CD8-positive, alpha-beta memory T cell (primary cell): ENCODE data around the gene C12orf50. TPM values are rescaled to one million over a fixed set of nuclear protein-coding genes. Genes with fewer than 3 reads are reported as not detected.

Experiments
- CTCF ChIA-PET: fragments of 350-600 bp; sonication (Branson Sonifier 250); formaldehyde crosslinking; loops from one replicate; lab custom pipeline; 2021; ENCODE audit warnings: antibody characterized with exemption; lab: Charles Lee
- POLR2A ChIA-PET: fragments of 350-600 bp; sonication (Branson Sonifier 250); formaldehyde crosslinking; loops from one replicate; lab custom pipeline; 2021; ENCODE audit warnings: antibody characterized with exemption; lab: Charles Lee
- DNase-seq, 5 donors: peaks; one replicate each; pipeline versions ENCODE4 v3.0.0 to v3.0.0-alpha.2; 2020 to 2022; ENCODE audit warnings: mixed read lengths in 1 of 5
- H3K27ac ChIP-seq: one replicate; pipeline ENCODE4 v1.7.0; 2013; ENCODE audit warnings: low read depth, mild to moderate bottlenecking, low read length, moderate library complexity
- H3K27me3 ChIP-seq: 2 replicates; pipeline ENCODE4 v1.7.0; 2013; ENCODE audit warnings: low read length, mild to moderate bottlenecking; ENCODE audit not compliant: insufficient read depth, poor library complexity, severe bottlenecking
- H3K36me3 ChIP-seq: 2 replicates; pipeline ENCODE4 v1.7.0; 2013; ENCODE audit warnings: mild to moderate bottlenecking, low read length, moderate library complexity; ENCODE audit not compliant: insufficient read depth
- H3K4me1 ChIP-seq: 2 replicates; pipeline ENCODE4 v1.7.0; 2013; ENCODE audit warnings: mild to moderate bottlenecking, low read length, moderate library complexity; ENCODE audit not compliant: insufficient read depth
- H3K4me3 ChIP-seq: 2 replicates; pipeline ENCODE4 v1.7.0; 2013; ENCODE audit warnings: mild to moderate bottlenecking, low read length
- H3K9me3 ChIP-seq: 2 replicates; pipeline ENCODE4 v1.7.0; 2013; ENCODE audit warnings: mild to moderate bottlenecking, low read length
- H3K27ac Mint-ChIP-seq, 8 donors: one replicate each; pipeline ENCODE4 v1.8.0; 2020 to 2021; ENCODE audit warnings: mixed read lengths in 8 of 8, mild to moderate bottlenecking in 6 of 8, inconsistent platforms in 3 of 8, moderate library complexity in 3 of 8
- H3K27me3 Mint-ChIP-seq, 2 donors: one replicate each; pipeline ENCODE4 v1.8.0; 2020 to 2021; ENCODE audit warnings: mixed read lengths in 2 of 2, mild to moderate bottlenecking in 1 of 2, moderate library complexity in 1 of 2
- H3K36me3 Mint-ChIP-seq, 3 donors: one replicate each; pipeline ENCODE4 v1.8.0; 2020 to 2021; ENCODE audit warnings: mixed read lengths in 3 of 3, inconsistent platforms in 1 of 3, mild to moderate bottlenecking in 1 of 3
- H3K4me1 Mint-ChIP-seq, 3 donors: one replicate each; pipeline ENCODE4 v1.8.0; 2020 to 2021; ENCODE audit warnings: mixed read lengths in 3 of 3, inconsistent platforms in 1 of 3, mild to moderate bottlenecking in 1 of 3
- H3K4me3 Mint-ChIP-seq, 7 donors: one replicate each; pipeline ENCODE4 v1.8.0; 2020 to 2021; ENCODE audit warnings: mixed read lengths in 7 of 7, mild to moderate bottlenecking in 6 of 7, moderate library complexity in 4 of 7, inconsistent platforms in 2 of 7
- H3K9me3 Mint-ChIP-seq, 5 donors: one replicate each; pipeline ENCODE4 v1.8.0; 2020 to 2022; ENCODE audit warnings: mixed read lengths in 5 of 5, mild to moderate bottlenecking in 3 of 5, moderate library complexity in 2 of 5, inconsistent platforms in 1 of 5
- polyA plus RNA-seq: library from polyadenylated mRNA; unstranded; fragments of 300-500 nt; fragmentation: Illumina TruSeq; gene quantifications from one replicate; pipeline ENCODE4 v1.2.3, GENCODE V29; 2021
- total RNA-seq, 2 experiments: library from RNA; stranded (reverse); gene quantifications; one replicate each; pipeline ENCODE4 v1.2.3, GENCODE V29; 2021

Gene C12orf50
- total and polyA plus RNA-seq, 3 experiments from 2014 or later, result not detected

- Mint-ChIP-seq H3K4me3 (no peak overlapping the region), H3K9me3 (peaks cover 4 to 12% (median 6%) of the 10 kb centered on the region in 5 donors), H3K27me3 (peaks cover 15 to 57% of the 10 kb centered on the region in 2 donors), H3K36me3 (peaks cover 0 to 16% (median 2%) of the 10 kb centered on the region in 3 donors), H3K4me1 (no peaks in the 10 kb centered on the region), H3K27ac (no peak overlapping the region)
- DNase-seq, result no peak
- H3K36me3 ChIP-seq, result no peaks in the 10 kb centered on the region
- no peak overlapping the region for H3K4me3 ChIP-seq
- H3K9me3 ChIP-seq, result no peaks in the 10 kb centered on the region
- POLR2A ChIA-PET, result no interaction called here
- H3K27ac ChIP-seq, result no peak overlapping the region
- H3K4me1 ChIP-seq, result no peaks in the 10 kb centered on the region
- H3K27me3 ChIP-seq, result no peaks in the 10 kb centered on the region
- CTCF ChIA-PET, result no interaction called here
Measured at GRCh38 chr12:88015825-88016224, 13.4 kb downstream of the C12orf50 start.

- Histone ChIP-seq H3K27ac (no peak overlapping the region), H3K9me3 (no peaks in the 10 kb centered on the region), H3K4me1 (no peaks in the 10 kb centered on the region), H3K36me3 (no peaks in the 10 kb centered on the region), H3K27me3 (no peaks in the 10 kb centered on the region), H3K4me3 (no peak overlapping the region)
- no peak overlapping the region for H3K4me3 Mint-ChIP-seq
- peaks cover 6 to 31% of the 10 kb centered on the region in 2 donors for H3K27me3 Mint-ChIP-seq
- ChIA-PET CTCF (no interaction called here), POLR2A (no interaction called here)
- H3K4me1 Mint-ChIP-seq, result no peaks in the 10 kb centered on the region
- peaks cover 0 to 2% (median 0%) of the 10 kb centered on the region in 5 donors for H3K9me3 Mint-ChIP-seq
- no peak for DNase-seq
- no peak overlapping the region for H3K27ac Mint-ChIP-seq
- no peaks in the 10 kb centered on the region for H3K36me3 Mint-ChIP-seq
Measured at GRCh38 chr12:88011755-88012154, 17.4 kb downstream of the C12orf50 start.

GRCh38 chr12:88006351-88006750 is 22.9 kb downstream of the C12orf50 start:
- no peaks in the 10 kb centered on the region for H3K36me3 ChIP-seq
- ChIA-PET POLR2A (no interaction called here), CTCF (no interaction called here)
- Mint-ChIP-seq H3K27ac (no peak overlapping the region), H3K27me3 (peaks cover 0 to 11% of the 10 kb centered on the region in 2 donors), H3K36me3 (no peaks in the 10 kb centered on the region), H3K4me1 (no peaks in the 10 kb centered on the region), H3K9me3 (peaks cover 0 to 5% (median 2%) of the 10 kb centered on the region in 5 donors), H3K4me3 (no peak overlapping the region)
- DNase-seq, result no peak
- H3K27me3 ChIP-seq, result no peaks in the 10 kb centered on the region
- H3K27ac ChIP-seq, result no peak overlapping the region
- no peaks in the 10 kb centered on the region for H3K9me3 ChIP-seq
- no peaks in the 10 kb centered on the region for H3K4me1 ChIP-seq
- H3K4me3 ChIP-seq, result no peak overlapping the region

GRCh38 chr12:88001327-88001726 is 27.9 kb downstream of the C12orf50 start:
- H3K27me3 ChIP-seq, result no peaks in the 10 kb centered on the region
- H3K27ac ChIP-seq, result no peak overlapping the region
- H3K4me3 Mint-ChIP-seq, result no peak overlapping the region
- ChIA-PET CTCF (no interaction called here), POLR2A (no interaction called here)
- H3K36me3 Mint-ChIP-seq, result no peaks in the 10 kb centered on the region
- no peaks in the 10 kb centered on the region for H3K4me1 ChIP-seq
- DNase-seq, result no peak
- peaks cover 5 to 14% of the 10 kb centered on the region in 2 donors for H3K27me3 Mint-ChIP-seq
- H3K4me3 ChIP-seq, result no peak overlapping the region
- no peaks in the 10 kb centered on the region for H3K9me3 ChIP-seq
- H3K27ac Mint-ChIP-seq, result no peak overlapping the region
- no peaks in the 10 kb centered on the region for H3K4me1 Mint-ChIP-seq
- H3K36me3 ChIP-seq, result no peaks in the 10 kb centered on the region
- peaks cover 0 to 5% (median 2%) of the 10 kb centered on the region in 5 donors for H3K9me3 Mint-ChIP-seq

DNA sequence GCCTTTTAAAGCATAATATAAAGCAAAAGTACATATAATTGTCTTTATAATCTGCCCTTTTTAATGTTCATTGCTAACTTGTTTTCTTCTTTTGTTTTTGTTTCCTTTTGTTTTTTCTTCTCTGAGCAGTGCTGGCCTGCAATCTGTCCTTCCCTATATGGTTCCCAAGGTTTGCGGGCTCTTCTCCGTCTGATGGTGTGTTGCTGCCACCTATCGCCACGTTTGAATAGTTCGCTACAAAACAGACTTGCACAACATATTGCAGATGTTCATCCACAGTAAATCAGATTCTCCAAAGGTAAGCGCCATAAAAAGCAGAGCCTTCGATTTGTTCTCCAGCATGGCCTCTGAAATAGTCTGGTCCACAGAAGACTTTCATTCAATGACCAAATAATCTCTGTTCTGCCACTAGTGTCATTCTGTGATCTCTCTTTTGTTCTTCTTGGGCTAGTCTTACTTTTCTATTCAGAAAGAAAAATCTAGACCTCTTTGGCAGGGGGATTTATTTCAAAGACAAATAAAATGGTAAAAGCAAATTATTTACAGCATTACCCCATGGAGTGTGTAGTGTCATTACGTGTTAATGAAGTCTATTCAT is 33.5 kb downstream of the C12orf50 start:
- no peaks in the 10 kb centered on the region for H3K9me3 ChIP-seq
- Mint-ChIP-seq H3K4me3 (no peak overlapping the region), H3K4me1 (peaks cover 0 to 3% (median 3%) of the 10 kb centered on the region in 3 donors), H3K27me3 (peaks cover 4 to 5% of the 10 kb centered on the region in 2 donors), H3K9me3 (no peaks in the 10 kb centered on the region), H3K36me3 (no peaks in the 10 kb centered on the region), H3K27ac (no peak overlapping the region)
- H3K4me1 ChIP-seq, result no peaks in the 10 kb centered on the region
- ChIA-PET POLR2A (no interaction called here), CTCF (no interaction called here)
- peak in 2 of 5 donors; percentile 14 to 46 for DNase-seq
- H3K27me3 ChIP-seq, result no peaks in the 10 kb centered on the region
- H3K27ac ChIP-seq, result no peak overlapping the region
- H3K36me3 ChIP-seq, result no peaks in the 10 kb centered on the region
- no peak overlapping the region for H3K4me3 ChIP-seq

DNA sequence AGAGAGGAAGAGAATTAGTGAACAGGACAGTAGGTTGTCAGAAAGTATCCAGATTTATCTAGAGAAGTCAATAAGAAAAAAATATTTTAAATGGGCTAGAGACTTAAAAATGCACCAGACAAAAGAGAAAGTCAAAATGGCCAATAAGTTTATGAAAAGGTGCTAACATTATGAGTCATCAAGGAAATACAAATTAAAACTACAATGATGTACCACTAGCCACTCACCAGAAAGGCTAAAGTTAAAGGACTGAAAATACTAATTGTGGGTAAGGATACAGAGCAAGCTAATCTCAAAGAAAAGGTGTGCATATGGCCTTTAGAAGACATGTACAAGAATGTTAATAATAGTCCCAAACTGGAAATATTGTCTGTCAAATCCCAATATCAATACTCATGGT is 37.7 kb downstream of the C12orf50 start:
- ChIA-PET POLR2A (no interaction called here), CTCF (no interaction called here)
- Mint-ChIP-seq H3K9me3 (no peaks in the 10 kb centered on the region), H3K27ac (no peak overlapping the region), H3K36me3 (no peaks in the 10 kb centered on the region), H3K27me3 (peaks cover 0 to 4% of the 10 kb centered on the region in 2 donors), H3K4me3 (no peak overlapping the region), H3K4me1 (peaks cover 0 to 3% (median 3%) of the 10 kb centered on the region in 3 donors)
- H3K27ac ChIP-seq, result no peak overlapping the region
- no peaks in the 10 kb centered on the region for H3K36me3 ChIP-seq
- no peaks in the 10 kb centered on the region for H3K9me3 ChIP-seq
- no peak for DNase-seq
- H3K4me3 ChIP-seq, result no peak overlapping the region
- H3K27me3 ChIP-seq, result no peaks in the 10 kb centered on the region
- no peaks in the 10 kb centered on the region for H3K4me1 ChIP-seq

- H3K36me3 Mint-ChIP-seq, result no peaks in the 10 kb centered on the region
- H3K27me3 Mint-ChIP-seq, result peaks cover 0 to 4% of the 10 kb centered on the region in 2 donors
- Histone ChIP-seq H3K27ac (no peak overlapping the region), H3K4me3 (no peak overlapping the region), H3K36me3 (no peaks in the 10 kb centered on the region), H3K4me1 (no peaks in the 10 kb centered on the region), H3K27me3 (no peaks in the 10 kb centered on the region), H3K9me3 (no peaks in the 10 kb centered on the region)
- no peaks in the 10 kb centered on the region for H3K9me3 Mint-ChIP-seq
- no peak overlapping the region for H3K27ac Mint-ChIP-seq
- ChIA-PET CTCF (no interaction called here), POLR2A (no interaction called here)
- no peaks in the 10 kb centered on the region for H3K4me1 Mint-ChIP-seq
- DNase-seq, result no peak
- H3K4me3 Mint-ChIP-seq, result no peak overlapping the region
Measured at GRCh38 chr12:87988534-87988933, 40.7 kb downstream of the C12orf50 start.

DNA sequence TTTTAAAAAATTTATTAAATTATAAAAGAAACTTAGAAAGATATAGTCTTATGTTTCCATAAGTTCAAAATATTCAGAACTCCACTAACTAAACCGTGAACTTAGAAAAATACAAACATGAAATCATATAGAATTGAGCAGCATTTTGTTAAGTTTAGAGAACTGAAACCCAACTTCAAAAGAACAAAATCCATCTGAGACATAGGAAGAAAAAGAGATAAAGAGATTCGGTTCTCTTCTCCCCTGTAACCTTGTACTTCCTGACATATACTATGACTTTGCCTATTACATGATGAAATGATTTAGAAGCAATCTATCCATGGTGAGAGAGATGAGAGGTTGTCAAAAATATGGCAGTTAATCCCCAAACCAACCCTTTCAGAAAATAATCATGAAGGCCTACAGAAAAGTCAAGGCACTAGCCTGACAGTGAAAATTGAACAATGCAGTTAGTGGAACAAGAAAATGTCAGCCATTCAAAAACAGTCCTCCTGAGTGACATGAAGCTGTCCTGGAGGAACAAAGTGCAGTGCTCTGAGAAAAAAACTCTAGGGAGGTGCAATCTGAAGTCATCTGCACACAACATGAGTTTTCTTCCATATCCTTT is 44.0 kb downstream of the C12orf50 start:
- Histone ChIP-seq H3K27me3 (no peaks in the 10 kb centered on the region), H3K4me1 (no peaks in the 10 kb centered on the region), H3K4me3 (no peak overlapping the region), H3K27ac (no peak overlapping the region), H3K9me3 (no peaks in the 10 kb centered on the region), H3K36me3 (no peaks in the 10 kb centered on the region)
- H3K4me1 Mint-ChIP-seq, result no peaks in the 10 kb centered on the region
- H3K27ac Mint-ChIP-seq, result no peak overlapping the region
- H3K4me3 Mint-ChIP-seq, result no peak overlapping the region
- H3K36me3 Mint-ChIP-seq, result no peaks in the 10 kb centered on the region
- peaks cover 5 to 8% of the 10 kb centered on the region in 2 donors for H3K27me3 Mint-ChIP-seq
- no peak for DNase-seq
- CTCF ChIA-PET, result no interaction called here
- peaks cover 0 to 3% (median 0%) of the 10 kb centered on the region in 5 donors for H3K9me3 Mint-ChIP-seq
- POLR2A ChIA-PET, result no interaction called here
